Suprapubic skin (tissue), 4 donors: ENCODE data around the gene THEM4. TPM values are rescaled to one million over a fixed set of nuclear protein-coding genes. Genes with fewer than 3 reads are reported as not detected.

Experiments
- DNase-seq, 2 donors: peaks; one replicate each; pipeline ENCODE4 v3.0.0-alpha.2; 2019; ENCODE audit warnings: low spot score in 2 of 2
- H3K27ac ChIP-seq: fragments of 200-600 bp; sonication (generic); one replicate; pipeline ENCODE4 v1.5.1; 2019
- H3K27me3 ChIP-seq: fragments of 200-600 bp; sonication (generic); one replicate; pipeline ENCODE4 v1.5.1; 2019
- H3K36me3 ChIP-seq: fragments of 200-600 bp; sonication (generic); one replicate; pipeline ENCODE4 v1.5.1; 2019
- H3K4me1 ChIP-seq: fragments of 200-600 bp; sonication (generic); one replicate; pipeline ENCODE4 v1.5.1; 2019
- H3K4me3 ChIP-seq: fragments of 200-600 bp; sonication (generic); one replicate; pipeline ENCODE4 v1.5.1; 2019; ENCODE audit warnings: mild to moderate bottlenecking
- H3K9me3 ChIP-seq: fragments of 200-600 bp; sonication (generic); one replicate; pipeline ENCODE4 v1.5.1; 2019
- CTCF ChIP-seq, 2 donors: fragments of 200-600 bp in 1 of 2; fragments of 450-650 bp in 1 of 2; sonication (generic) in 1 of 2; IDR thresholded peaks; one replicate each; pipeline ENCODE4 v1.5.1; 2016 to 2019; ENCODE audit warnings: antibody characterized with exemption in 2 of 2, mild to moderate bottlenecking in 1 of 2, moderate library complexity in 1 of 2
- EP300 ChIP-seq: sonication (generic); formaldehyde crosslinking; IDR thresholded peaks from one replicate; pipeline ENCODE4 v1.6.1; 2017; ENCODE audit warnings: antibody characterized with exemption
- POLR2A ChIP-seq, 2 donors: fragments of 450-650 bp; IDR thresholded peaks; one replicate each; pipeline ENCODE4 v1.6.1; 2017; ENCODE audit warnings: antibody characterized with exemption in 2 of 2, mild to moderate bottlenecking in 2 of 2, moderate library complexity in 2 of 2
- POLR2AphosphoS5 ChIP-seq, 3 donors: sonication (generic); formaldehyde crosslinking; IDR thresholded peaks; one replicate each; pipeline ENCODE4 v1.6.1; 2017; ENCODE audit warnings: antibody characterized with exemption in 3 of 3
- WGBS: methylation state at CpG from one replicate; pipeline ENCODE4 v1.1.5; 2018; 5-methylcytosine and 5-hydroxymethylcytosine counted together
- total RNA-seq, 4 donors: library from RNA; depleted of rRNA; stranded (reverse); fragments of >200 nt; gene quantifications; one replicate each; pipeline ENCODE4 v1.1.0, GENCODE V29; 2016

The THEM4 gene
- total RNA-seq, 4 donors from 2014 or later, result 6.7 to 31.5 (median 8.9) TPM

- WGBS, result 94% methylated on average over 2 of the region's 2 CpGs
- no peak for TF ChIP-seq EP300
- no peak for TF ChIP-seq POLR2AphosphoS5 (IDR thresholded peaks at IDR 0.05)
- no peak for TF ChIP-seq POLR2A (IDR thresholded peaks at IDR 0.05)
- no peak for TF ChIP-seq CTCF (IDR thresholded peaks at IDR 0.05)
- Histone ChIP-seq H3K4me3 (no peak overlapping the region), H3K4me1 (peaks cover 45% of the 10 kb centered on the region), H3K36me3 (no peaks in the 10 kb centered on the region), H3K27me3 (peaks cover 12% of the 10 kb centered on the region), H3K27ac (peak overlapping the region; percentile 41), H3K9me3 (no peaks in the 10 kb centered on the region)
- DNase-seq, result no peak
Observed at GRCh38 chr1:151841141-151841540, 68.2 kb downstream of the THEM4 start.

DNA sequence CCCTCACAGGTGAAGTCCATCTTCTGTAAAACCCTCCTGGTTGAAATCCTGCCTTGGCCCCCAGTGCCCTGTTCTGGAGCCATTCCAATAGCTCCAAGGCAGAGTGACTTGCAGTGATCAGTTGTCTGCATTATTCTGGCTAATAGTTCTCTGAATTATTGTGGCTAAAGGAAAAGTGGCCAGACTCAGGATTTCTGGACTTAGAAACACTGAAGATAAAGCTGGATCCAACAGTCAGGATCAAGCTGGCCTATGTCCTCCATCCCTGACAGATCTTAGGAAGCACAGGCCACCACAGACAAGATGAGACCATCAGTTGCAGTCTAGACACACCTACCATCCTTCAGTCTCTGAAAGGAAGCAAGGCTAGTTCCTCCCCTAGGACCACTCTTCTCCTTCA, 68.9 kb downstream of the THEM4 start:
- Histone ChIP-seq H3K36me3 (no peaks in the 10 kb centered on the region), H3K27ac (peak overlapping the region; percentile 91), H3K4me3 (peak overlapping the region; percentile 48), H3K27me3 (peaks cover 12% of the 10 kb centered on the region), H3K4me1 (peaks cover 48% of the 10 kb centered on the region), H3K9me3 (no peaks in the 10 kb centered on the region)
- TF ChIP-seq POLR2AphosphoS5 (IDR thresholded peaks at IDR 0.05), result no peak
- TF ChIP-seq EP300, result no peak
- no peak for TF ChIP-seq POLR2A (IDR thresholded peaks at IDR 0.05)
- TF ChIP-seq CTCF (IDR thresholded peaks at IDR 0.05), result no peak
- DNase-seq, result no peak

GRCh38 chr1:151839457-151840403, 69.6 kb downstream of the THEM4 start, which contains the start of gene C2CD4D:
C2CD4D (minus strand) TSS chr1:151839820; CDS start chr1:151838989, 831 bp downstream.
- peak in 1 of 2 donors; percentile 75 for DNase-seq
- H3K4me1 ChIP-seq, result peaks cover 48% of the 10 kb centered on the region
- WGBS, result 19% methylated on average over 23 of the region's 47 CpGs
- no peaks in the 10 kb centered on the region for H3K9me3 ChIP-seq
- H3K36me3 ChIP-seq, result no peaks in the 10 kb centered on the region
- H3K27me3 ChIP-seq, result peaks cover 12% of the 10 kb centered on the region
- peak within 1 kb of the TSS; percentile 48 for H3K4me3 ChIP-seq
- H3K27ac ChIP-seq, result peak within 1 kb of the TSS; percentile 91
- peak in 1 of 2 donors; percentile 23 for TF ChIP-seq POLR2A (IDR thresholded peaks at IDR 0.05)
- TF ChIP-seq CTCF (IDR thresholded peaks at IDR 0.05), result no peak
- peak in 1 of 3 donors; percentile 67 for TF ChIP-seq POLR2AphosphoS5 (IDR thresholded peaks at IDR 0.05)

DNA sequence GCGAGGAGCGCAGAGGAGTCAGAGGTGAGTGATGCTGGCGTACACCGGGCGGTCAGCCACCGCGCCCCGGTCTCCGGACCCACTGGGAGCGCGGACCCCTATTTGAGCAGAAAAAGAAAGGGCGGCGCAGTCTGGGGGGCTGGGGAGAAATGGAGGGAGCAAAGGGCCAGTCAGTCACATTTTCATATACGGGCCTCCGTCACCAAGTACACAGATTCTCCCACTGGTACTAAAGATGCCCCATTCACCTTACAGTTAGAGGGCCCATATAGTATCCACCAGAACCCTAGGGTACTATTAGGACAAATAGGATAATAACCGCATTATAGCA, 70.3 kb downstream of the THEM4 start:
- Histone ChIP-seq H3K9me3 (no peaks in the 10 kb centered on the region), H3K4me3 (peak overlapping the region; percentile 48), H3K4me1 (peaks cover 50% of the 10 kb centered on the region), H3K27ac (peak overlapping the region; percentile 91), H3K27me3 (peaks cover 12% of the 10 kb centered on the region), H3K36me3 (no peaks in the 10 kb centered on the region)
- no peak for TF ChIP-seq POLR2AphosphoS5 (IDR thresholded peaks at IDR 0.05)
- TF ChIP-seq CTCF (IDR thresholded peaks at IDR 0.05), result no peak
- no peak for TF ChIP-seq POLR2A (IDR thresholded peaks at IDR 0.05)
- TF ChIP-seq EP300, result no peak
- WGBS, result 33% methylated on average over 16 of the region's 16 CpGs
- no peak for DNase-seq
